ENCODE results near the gene EEF1AKMT3. TPM values are rescaled to one million over a fixed set of nuclear protein-coding genes. Genes with fewer than 3 reads are reported as not detected.

Gene EEF1AKMT3
- polyA plus RNA-seq (2011; rRNA removed) (6.8 and 7.6 TPM in 2 replicates), polyA minus RNA-seq (2011; rRNA and poly(A)+ RNA removed) (6.7 and 8.3 TPM in 2 replicates)

- no peak for TF ChIP-seq CTCF (IDR thresholded peaks at IDR 0.05; ENCODE audit: low read depth, low read length)
- Histone ChIP-seq H3K4me3 (ENCODE audit: low read depth, low read length) (peak within 1 kb of the TSS; percentile 98), H3K27me3 (ENCODE audit: control insufficient read depth, insufficient read depth, low read length) (no peaks in the 10 kb centered on the region), H3K27ac (ENCODE audit: low read depth, low read length) (peak within 1 kb of the TSS; percentile 99), H3K9me3 (ENCODE audit: control insufficient read depth, insufficient read depth, low read length) (no peaks in the 10 kb centered on the region; the same call in 1 of the 2 replicates)
- CTCF ChIA-PET, result interaction anchor here (1.0 to 1.3 kb wide), 2 partner anchors 10 to 16 kb away, joined by 3 to 6 read pairs; partner anchors contain the start of gene TSFM
- DNase-seq (ENCODE audit: low read depth, low spot score), result no peak
- POLR2A ChIA-PET, result interaction anchor here (0.6 to 1.2 kb wide), 5 partner anchors 17 to 92 kb away, joined by 3 to 8 read pairs (median 5); partner anchors contain the start of genes CDK4, MARCHF9 and TSPAN31
These were observed at the start of gene EEF1AKMT3 for GRCh38 chr12:57772429-57773322. TSS of gene EEF1AKMT3 (plus strand) at chr12:57772614. CDS start at chr12:57772725, 111 bp downstream.

GRCh38 chr12:57722716-57723629, 49.4 kb upstream of the EEF1AKMT3 start:
- Histone ChIP-seq H3K27me3 (ENCODE audit: control insufficient read depth, insufficient read depth, low read length) (peaks cover 3% of the 10 kb centered on the region), H3K27ac (ENCODE audit: low read depth, low read length) (no peak overlapping the region), H3K4me3 (ENCODE audit: low read depth, low read length) (no peak overlapping the region), H3K9me3 (ENCODE audit: control insufficient read depth, insufficient read depth, low read length) (peaks cover 5% of the 10 kb centered on the region; the same call in 1 of the 2 replicates)
- POLR2A ChIA-PET, result no interaction called here
- CTCF ChIA-PET, result interaction anchor here (0.8 to 1.0 kb wide), 2 partner anchors 9 to 139 kb away, joined by 3 read pairs; no protein-coding TSS in a partner anchor
- DNase-seq (ENCODE audit: low read depth, low spot score), result no peak
- TF ChIP-seq CTCF (IDR thresholded peaks at IDR 0.05; ENCODE audit: low read depth, low read length), result no peak

- no peak for TF ChIP-seq CTCF (IDR thresholded peaks at IDR 0.05; ENCODE audit: low read depth, low read length)
- Histone ChIP-seq H3K9me3 (ENCODE audit: control insufficient read depth, insufficient read depth, low read length) (peaks cover 5% of the 10 kb centered on the region; the same call in 1 of the 2 replicates), H3K4me3 (ENCODE audit: low read depth, low read length) (no peak overlapping the region), H3K27me3 (ENCODE audit: control insufficient read depth, insufficient read depth, low read length) (peaks cover 3% of the 10 kb centered on the region), H3K27ac (ENCODE audit: low read depth, low read length) (no peak overlapping the region)
- POLR2A ChIA-PET, result no interaction called here
- CTCF ChIA-PET, result interaction anchor here (0.8 to 1.0 kb wide), 2 partner anchors 9 to 140 kb away, joined by 3 read pairs; no protein-coding TSS in a partner anchor
- no peak for DNase-seq (ENCODE audit: low read depth, low spot score)
These were observed 48.8 kb upstream of the EEF1AKMT3 start for GRCh38 chr12:57723630-57723962.

GRCh38 chr12:57724003-57724935, 48.1 kb upstream of the EEF1AKMT3 start:
- Histone ChIP-seq H3K9me3 (ENCODE audit: control insufficient read depth, insufficient read depth, low read length) (peaks cover 5% of the 10 kb centered on the region; the same call in 1 of the 2 replicates), H3K4me3 (ENCODE audit: low read depth, low read length) (no peak overlapping the region), H3K27me3 (ENCODE audit: control insufficient read depth, insufficient read depth, low read length) (peaks cover 3% of the 10 kb centered on the region), H3K27ac (ENCODE audit: low read depth, low read length) (no peak overlapping the region)
- ChIA-PET POLR2A (no interaction called here), CTCF (interaction anchor here (0.7 to 2.4 kb wide), 2 partner anchors 11 to 18 kb away, joined by 3 to 19 read pairs; no protein-coding TSS in a partner anchor)
- no peak for DNase-seq (ENCODE audit: low read depth, low spot score)
- TF ChIP-seq CTCF (IDR thresholded peaks at IDR 0.05; ENCODE audit: low read depth, low read length), result no peak
